Stimulated activated CD8-positive, alpha-beta memory T cell treated with anti-CD3 and anti-CD28 coated beads, Interleukin-15, amount 100 ng/mL, for 1 hour (primary cell): ENCODE results near the gene EPC1.
"Not testable (repeated sequence)": the region's sequence is repeated elsewhere in the genome, so short reads cannot be mapped to it uniquely, and the experiment has no call there.

Source experiments
- DNase-seq: peaks from one replicate; pipeline ENCODE4 v3.0.0-alpha.2; 2020; ENCODE audit warnings: low read depth

The EPC1 gene

GRCh38 chr10:32346551-32347362, at the start of gene EPC1:
TSS of gene EPC1 (minus strand) at chr10:32347158. CDS start at chr10:32346915, 243 bp downstream.
- DNase-seq, result peak; percentile 71

- DNase-seq, result no peak
Measured at GRCh38 chr10:32393911-32394310, 47.0 kb upstream of the EPC1 start.

- not testable (repeated sequence) for DNase-seq
Measured at GRCh38 chr10:32392284-32392683, 45.3 kb upstream of the EPC1 start.

- DNase-seq, result no peak
Measured at GRCh38 chr10:32390193-32390592, 43.2 kb upstream of the EPC1 start.

- DNase-seq, result no peak
Measured at GRCh38 chr10:32388258-32389027, 41.5 kb upstream of the EPC1 start.

- no peak for DNase-seq
Measured at GRCh38 chr10:32386623-32387260, 39.8 kb upstream of the EPC1 start.

- no peak for DNase-seq
Measured at GRCh38 chr10:32384171-32384570, 37.2 kb upstream of the EPC1 start.

GRCh38 chr10:32381165-32381564, 34.2 kb upstream of the EPC1 start:
- no peak for DNase-seq

- no peak for DNase-seq
Measured at GRCh38 chr10:32379950-32380551, 33.1 kb upstream of the EPC1 start.

- DNase-seq, result no peak
Measured at GRCh38 chr10:32379318-32379949, 32.5 kb upstream of the EPC1 start.

GRCh38 chr10:32378363-32379317, 31.7 kb upstream of the EPC1 start:
- DNase-seq, result peak; percentile 84

GRCh38 chr10:32377458-32378259, 30.7 kb upstream of the EPC1 start:
- DNase-seq, result no peak

GRCh38 chr10:32376771-32377170, 29.8 kb upstream of the EPC1 start:
- DNase-seq, result no peak

- DNase-seq, result no peak
Measured at GRCh38 chr10:32376097-32376496, 29.1 kb upstream of the EPC1 start.

GRCh38 chr10:32375631-32376030, 28.7 kb upstream of the EPC1 start:
- DNase-seq, result no peak

GRCh38 chr10:32374605-32375004, 27.6 kb upstream of the EPC1 start:
- DNase-seq, result no peak

GRCh38 chr10:32373496-32373895, 26.5 kb upstream of the EPC1 start:
- no peak for DNase-seq

GRCh38 chr10:32373031-32373430, 26.1 kb upstream of the EPC1 start:
- DNase-seq, result no peak

- DNase-seq, result no peak
Measured at GRCh38 chr10:32372000-32372875, 25.3 kb upstream of the EPC1 start.
